GM23338 (cell line): Measurements from ENCODE around the gene FIBP. TPM values are rescaled to one million over a fixed set of nuclear protein-coding genes. Genes with fewer than 3 reads are reported as not detected.

ENCODE experiments used
- ATAC-seq: fragments of 200-7000 bp; cut with Tn5 transposase; 3 replicates; pipeline ENCODE4 v1.9.1; 2020
- DNase-seq: peaks from one replicate; pipeline ENCODE4 v3.0.0-alpha.2; 2015; ENCODE audit warnings: low spot score
- H2AFZ ChIP-seq: fragments of 200-600 bp; sonication (generic); 2 replicates; pipeline ENCODE4 v1.8.0; 2016; ENCODE audit warnings: antibody characterized with exemption, mild to moderate bottlenecking, moderate library complexity
- H3F3A ChIP-seq: fragments of 200-600 bp; sonication (generic); replicated peaks from 2 replicates; pipeline ENCODE4 v1.8.0; 2017; ENCODE audit warnings: antibody characterized with exemption, mixed run types, low read depth
- H3K27ac ChIP-seq: fragments of 200-600 bp; sonication (generic); 2 replicates; pipeline ENCODE4 v1.6.1; 2016; ENCODE audit warnings: low read depth
- H3K27me3 ChIP-seq: fragments of 200-600 bp; sonication (generic); 2 replicates; pipeline ENCODE4 v1.8.0; 2016; ENCODE audit warnings: mild to moderate bottlenecking, mixed run types, moderate library complexity; ENCODE audit not compliant: insufficient read depth
- H3K36me3 ChIP-seq: fragments of 200-600 bp; sonication (generic); 2 replicates; pipeline ENCODE4 v1.8.0; 2016; ENCODE audit warnings: mild to moderate bottlenecking; ENCODE audit not compliant: insufficient read depth
- H3K4me1 ChIP-seq: fragments of 200-600 bp; sonication (generic); 2 replicates; pipeline ENCODE4 v1.8.0; 2016; ENCODE audit warnings: mild to moderate bottlenecking, moderate library complexity; ENCODE audit not compliant: insufficient read depth
- H3K4me2 ChIP-seq: fragments of 200-600 bp; sonication (generic); 2 replicates; pipeline ENCODE4 v1.7.1; 2017; ENCODE audit warnings: mixed run types
- H3K4me3 ChIP-seq: fragments of 200-600 bp; sonication (generic); 2 replicates; pipeline ENCODE4 v1.6.1; 2016; ENCODE audit warnings: mixed run types
- H3K79me2 ChIP-seq: fragments of 200-600 bp; sonication (generic); replicated peaks from 2 replicates; pipeline ENCODE4 v1.8.0; 2017; ENCODE audit warnings: mild to moderate bottlenecking; ENCODE audit not compliant: insufficient read depth
- H3K9me2 ChIP-seq: fragments of 200-600 bp; sonication (generic); 2 replicates; pipeline ENCODE4 v1.8.0; 2017; ENCODE audit not compliant: insufficient read depth
- H4K20me1 ChIP-seq: fragments of 200-600 bp; sonication (generic); replicated peaks from 2 replicates; pipeline ENCODE4 v1.8.0; 2017; ENCODE audit warnings: mild to moderate bottlenecking; ENCODE audit not compliant: insufficient read depth
- H3K27ac Mint-ChIP-seq: 2 replicates; pipeline ENCODE4 v1.8.0; 2020; ENCODE audit warnings: inconsistent platforms, mild to moderate bottlenecking, moderate library complexity, mixed read lengths
- H3K27me3 Mint-ChIP-seq: 3 replicates; pipeline ENCODE4 v1.8.0; 2022; ENCODE audit warnings: low read depth, mild to moderate bottlenecking, moderate library complexity, mixed read lengths, inconsistent platforms; ENCODE audit not compliant: insufficient read depth, poor library complexity
- H3K36me3 Mint-ChIP-seq: 3 replicates; pipeline ENCODE4 v1.8.0; 2021; ENCODE audit warnings: low read depth, mild to moderate bottlenecking, inconsistent platforms, moderate library complexity, mixed read lengths
- H3K4me1 Mint-ChIP-seq: 3 replicates; pipeline ENCODE4 v1.8.0; 2020; ENCODE audit warnings: mild to moderate bottlenecking, inconsistent platforms, mixed read lengths
- H3K4me3 Mint-ChIP-seq: 3 replicates; pipeline ENCODE4 v1.8.0; 2021; ENCODE audit warnings: moderate library complexity, mild to moderate bottlenecking, inconsistent platforms, mixed read lengths
- H3K9me3 Mint-ChIP-seq: 3 replicates; pipeline ENCODE4 v1.8.0; 2020; ENCODE audit warnings: moderate library complexity, mild to moderate bottlenecking, inconsistent platforms, mixed read lengths
- CREB1 ChIP-seq: fragments of 250-450 bp; sonication (Bioruptor Pico); IDR thresholded peaks from 2 replicates; pipeline ENCODE4 v1.5.0; 2020; ENCODE audit warnings: low read depth, mild to moderate bottlenecking, moderate library complexity
- CTCF ChIP-seq, 2 experiments: fragments of 200-600 bp in 1 of 2; sonication (generic) in 1 of 2; conservative IDR thresholded peaks; 2 replicates each; pipeline versions ENCODE4 v1.5.1 to v1.6.1; 2016 to 2017; ENCODE audit warnings: antibody characterized with exemption in 2 of 2, low read depth in 2 of 2, mild to moderate bottlenecking in 2 of 2, moderate library complexity in 1 of 2
- EZH2 ChIP-seq: fragments of 200-600 bp; sonication (generic); IDR thresholded peaks from one replicate; pipeline ENCODE4 v1.8.0; 2017; ENCODE audit warnings: antibody characterized with exemption, mild to moderate bottlenecking, low read depth; ENCODE audit not compliant: unreplicated experiment
- EZH2phosphoT487 ChIP-seq: fragments of 200-600 bp; sonication (generic); IDR thresholded peaks from one replicate; pipeline ENCODE4 v1.8.1; 2018; ENCODE audit warnings: antibody characterized with exemption; ENCODE audit not compliant: unreplicated experiment
- JUNB ChIP-seq: IDR thresholded peaks from one replicate; pipeline ENCODE4 v1.6.1; 2016; ENCODE audit warnings: antibody characterized with exemption; ENCODE audit not compliant: unreplicated experiment
- STAT1 ChIP-seq: IDR thresholded peaks from one replicate; pipeline ENCODE4 v1.6.1; 2016; ENCODE audit warnings: antibody characterized with exemption; ENCODE audit not compliant: unreplicated experiment
- ZNF331 ChIP-seq: fragments of 250-450 bp; sonication (Bioruptor Pico); IDR thresholded peaks from 2 replicates; pipeline ENCODE4 v1.5.0; 2020; ENCODE audit warnings: low read depth, mild to moderate bottlenecking, moderate library complexity
- ZNF462 ChIP-seq: fragments of 250-450 bp; sonication (Bioruptor Pico); IDR thresholded peaks from 2 replicates; pipeline ENCODE4 v1.5.0; 2020; ENCODE audit warnings: mild to moderate bottlenecking, moderate library complexity
- polyA plus RNA-seq: library from polyadenylated mRNA; unstranded; fragments of >200 nt; fragmentation: Nextera tagmentation; extraction: Ambion mirVana; gene quantifications from 2 replicates; pipeline ENCODE4 v1.2.1, GENCODE V29; 2016
- total RNA-seq: library from RNA; depleted of rRNA; stranded (reverse); fragments of >200 nt; shearing (Covaris generic); gene quantifications from 2 replicates; pipeline ENCODE4 v1.2.3, GENCODE V29; 2014

Gene FIBP
- total and polyA plus RNA-seq, 2 experiments from 2014 or later, result 79.0 to 102 TPM

GRCh38 chr11:65842144-65842543, 46.1 kb downstream of the FIBP start:
- no peaks in the 10 kb centered on the region for H3K4me1 Mint-ChIP-seq
- H3K27me3 Mint-ChIP-seq, result peaks cover 3% of the 10 kb centered on the region
- H3K9me3 Mint-ChIP-seq, result no peaks in the 10 kb centered on the region
- H3K4me3 ChIP-seq, result no peak overlapping the region
- H3K4me3 Mint-ChIP-seq, result no peak overlapping the region
- no peaks in the 10 kb centered on the region; the same call in 1 of the 2 replicates for H3F3A ChIP-seq
- H3K27ac ChIP-seq, result no peak overlapping the region
- no peak for TF ChIP-seq CREB1 (CRISPR knock-in tag)
- no peak for DNase-seq
- H3K36me3 ChIP-seq, result no peaks in the 10 kb centered on the region
- no peaks in the 10 kb centered on the region; the same call in 1 of the 2 replicates for H4K20me1 ChIP-seq
- no peak overlapping the region for H3K27ac Mint-ChIP-seq
- no peak overlapping the region for H2AFZ ChIP-seq
- no peaks in the 10 kb centered on the region for H3K36me3 Mint-ChIP-seq
- no peaks in the 10 kb centered on the region for H3K79me2 ChIP-seq
- no peaks in the 10 kb centered on the region for H3K27me3 ChIP-seq
- no peaks in the 10 kb centered on the region for H3K4me1 ChIP-seq
- H3K4me2 ChIP-seq, result no peak overlapping the region
- ATAC-seq, result no peak
- H3K9me2 ChIP-seq, result no peaks in the 10 kb centered on the region

GRCh38 chr11:65834202-65834601, 54.1 kb downstream of the FIBP start:
- H3K4me1 ChIP-seq, result peaks cover 5% of the 10 kb centered on the region; the same call in 1 of the 2 replicates
- H2AFZ ChIP-seq, result peak overlapping the region; percentile 97
- no peak for DNase-seq
- Mint-ChIP-seq H3K27ac (no peak overlapping the region), H3K4me1 (peaks cover 11% of the 10 kb centered on the region), H3K36me3 (no peaks in the 10 kb centered on the region), H3K9me3 (no peaks in the 10 kb centered on the region), H3K4me3 (no peak overlapping the region), H3K27me3 (peaks cover 18% of the 10 kb centered on the region)
- H3K4me2 ChIP-seq, result peak overlapping the region; percentile 96
- H3K4me3 ChIP-seq, result peak overlapping the region; percentile 76
- H3F3A ChIP-seq, result 0 out of 2 replicates have a peak, but pooled peaks cover 3% of the 10 kb centered on the region
- H3K79me2 ChIP-seq, result 0 out of 2 replicates have a peak, but pooled peaks cover 4% of the 10 kb centered on the region
- no peak for TF ChIP-seq ZNF331 (CRISPR knock-in tag)
- TF ChIP-seq EZH2phosphoT487, result no peak
- no peak for TF ChIP-seq STAT1
- TF ChIP-seq CTCF (conservative IDR thresholded peaks at IDR 0.05; ENCODE audit: low read depth in 2 of 2), result no peak
- no peak for TF ChIP-seq EZH2
- TF ChIP-seq JUNB, result no peak
- no peak for TF ChIP-seq ZNF462 (CRISPR knock-in tag)
- H3K27me3 ChIP-seq, result peaks cover 10% of the 10 kb centered on the region
- H3K36me3 ChIP-seq, result no peaks in the 10 kb centered on the region
- no peak for ATAC-seq
- peaks cover 6% of the 10 kb centered on the region; the same call in 1 of the 2 replicates for H3K9me2 ChIP-seq
- no peak overlapping the region for H3K27ac ChIP-seq
- no peaks in the 10 kb centered on the region for H4K20me1 ChIP-seq
